Measurements from ENCODE around the gene IVD. TPM values are rescaled to one million over a fixed set of nuclear protein-coding genes. Genes with fewer than 3 reads are reported as not detected.
"Not testable (repeated sequence)": the region's sequence is repeated elsewhere in the genome, so short reads cannot be mapped to it uniquely, and the experiment has no call there.

The IVD gene
- total RNA-seq, 1 donor from 2014 or later, result 115 TPM

- intact Hi-C loops (cut with DNase I), result no loop called here
- Histone ChIP-seq H3K4me1 (peaks cover 42% of the 10 kb centered on the region), H3K27me3 (no peaks in the 10 kb centered on the region), H3K27ac (no peak overlapping the region), H3K36me3 (no peaks in the 10 kb centered on the region), H3K4me3 (no peak overlapping the region), H3K9me3 (no peaks in the 10 kb centered on the region)
- no peak for DNase-seq
- TF ChIP-seq CTCF (IDR thresholded peaks at IDR 0.05), result no peak
- no peak for ATAC-seq
Measured at GRCh38 chr15:40449275-40449674, 43.7 kb downstream of the IVD start.

GRCh38 chr15:40450047-40450446, 44.5 kb downstream of the IVD start:
- Histone ChIP-seq H3K36me3 (no peaks in the 10 kb centered on the region), H3K27me3 (no peaks in the 10 kb centered on the region), H3K27ac (no peak overlapping the region), H3K9me3 (no peaks in the 10 kb centered on the region), H3K4me3 (no peak overlapping the region), H3K4me1 (peaks cover 42% of the 10 kb centered on the region)
- TF ChIP-seq CTCF (IDR thresholded peaks at IDR 0.05), result no peak
- no peak for DNase-seq
- intact Hi-C loops (cut with DNase I), result no loop called here
- ATAC-seq, result no peak

- H3K4me3 ChIP-seq, result no peak overlapping the region
- DNase-seq (no peak), ATAC-seq (no peak)
- no peaks in the 10 kb centered on the region for H3K27me3 ChIP-seq
- H3K4me1 ChIP-seq, result peaks cover 45% of the 10 kb centered on the region
- H3K36me3 ChIP-seq, result no peaks in the 10 kb centered on the region
- TF ChIP-seq CTCF (IDR thresholded peaks at IDR 0.05), result no peak
- H3K27ac ChIP-seq, result no peak overlapping the region
- H3K9me3 ChIP-seq, result no peaks in the 10 kb centered on the region
- intact Hi-C loops (cut with DNase I), result no loop called here
Measured at GRCh38 chr15:40451527-40452158, 46.0 kb downstream of the IVD start.

- peak; percentile 35 for ATAC-seq
- Histone ChIP-seq H3K4me3 (no peak overlapping the region), H3K36me3 (no peaks in the 10 kb centered on the region), H3K27ac (no peak overlapping the region), H3K27me3 (no peaks in the 10 kb centered on the region), H3K4me1 (peaks cover 48% of the 10 kb centered on the region), H3K9me3 (no peaks in the 10 kb centered on the region)
- TF ChIP-seq CTCF (IDR thresholded peaks at IDR 0.05), result no peak
- intact Hi-C loops (cut with DNase I), result no loop called here
- no peak for DNase-seq
Measured at GRCh38 chr15:40452296-40453090, 46.9 kb downstream of the IVD start.

GRCh38 chr15:40453941-40454340, 48.3 kb downstream of the IVD start:
- H3K4me1 ChIP-seq, result peaks cover 48% of the 10 kb centered on the region
- DNase-seq; intact Hi-C loops (cut with DNase I); H3K27me3 ChIP-seq; H3K27ac ChIP-seq; H3K36me3 ChIP-seq; H3K9me3 ChIP-seq; ATAC-seq; H3K4me3 ChIP-seq: not testable (repeated sequence)

GRCh38 chr15:40454904-40455391, 49.4 kb downstream of the IVD start:
- Histone ChIP-seq H3K4me1 (peaks cover 46% of the 10 kb centered on the region), H3K9me3 (no peaks in the 10 kb centered on the region), H3K27me3 (no peaks in the 10 kb centered on the region), H3K36me3 (peaks cover 15% of the 10 kb centered on the region), H3K4me3 (no peak overlapping the region), H3K27ac (no peak overlapping the region)
- ATAC-seq (no peak), DNase-seq (no peak)
- TF ChIP-seq CTCF (IDR thresholded peaks at IDR 0.05), result no peak
- intact Hi-C loops (cut with DNase I), result no loop called here
